ENCODE results near the gene IKZF2. TPM values are rescaled to one million over a fixed set of nuclear protein-coding genes. Genes with fewer than 3 reads are reported as not detected.

IKZF2 gene
- total RNA-seq, 1 experiment from 2014 or later, result 8.8 TPM

GRCh38 chr2:212977152-212977551, 174.3 kb downstream of the IKZF2 start:
- no peak for TF ChIP-seq CTCF (IDR thresholded peaks at IDR 0.05; ENCODE audit: unreplicated experiment)
- Mint-ChIP-seq H3K36me3 (ENCODE audit: insufficient read depth, unreplicated experiment) (no peaks in the 10 kb centered on the region), H3K9me3 (ENCODE audit: unreplicated experiment) (no peaks in the 10 kb centered on the region), H3K27me3 (ENCODE audit: insufficient read depth, unreplicated experiment) (no peaks in the 10 kb centered on the region), H3K4me3 (ENCODE audit: unreplicated experiment) (no peak overlapping the region), H3K27ac (ENCODE audit: low read depth, unreplicated experiment) (no peak overlapping the region), H3K4me1 (ENCODE audit: insufficient read depth, unreplicated experiment) (peaks cover 11% of the 10 kb centered on the region)
- no peak for DNase-seq (ENCODE audit: unreplicated experiment)
- no TSS peak for BruUV-seq (replicated peaks)
- intact Hi-C loops (cut with micrococcal nuclease), result no loop called here
- ChIA-PET POLR2A (interaction anchor here (0.5 kb wide), 1 partner anchor 31 kb away, joined by 3 read pairs; no protein-coding TSS in a partner anchor), CTCF (interaction anchor here (0.6 kb wide), 1 partner anchor 173 kb away, joined by 3 read pairs; no protein-coding TSS in a partner anchor)

- Mint-ChIP-seq H3K27me3 (ENCODE audit: insufficient read depth, unreplicated experiment) (no peaks in the 10 kb centered on the region), H3K4me1 (ENCODE audit: insufficient read depth, unreplicated experiment) (peaks cover 11% of the 10 kb centered on the region), H3K27ac (ENCODE audit: low read depth, unreplicated experiment) (peak overlapping the region; percentile 3), H3K36me3 (ENCODE audit: insufficient read depth, unreplicated experiment) (no peaks in the 10 kb centered on the region), H3K9me3 (ENCODE audit: unreplicated experiment) (no peaks in the 10 kb centered on the region), H3K4me3 (ENCODE audit: unreplicated experiment) (no peak overlapping the region)
- ChIA-PET POLR2A (interaction anchor here (0.7 to 1.9 kb wide), 7 partner anchors 12 to 197 kb away, joined by 3 to 10 read pairs (median 3); no protein-coding TSS in a partner anchor), CTCF (no interaction called here)
- no peak for TF ChIP-seq CTCF (IDR thresholded peaks at IDR 0.05; ENCODE audit: unreplicated experiment)
- DNase-seq (ENCODE audit: unreplicated experiment), result no peak
- intact Hi-C loops (cut with micrococcal nuclease), result no loop called here
- no TSS peak for BruUV-seq (replicated peaks)
These were observed 176.1 kb downstream of the IKZF2 start for GRCh38 chr2:212975333-212975732.

GRCh38 chr2:212974692-212975091, 176.7 kb downstream of the IKZF2 start:
- ChIA-PET POLR2A (interaction anchor here (0.9 to 1.9 kb wide), 7 partner anchors 13 to 196 kb away, joined by 3 to 10 read pairs (median 3); no protein-coding TSS in a partner anchor), CTCF (interaction anchor here (0.6 kb wide), 1 partner anchor 75 kb away, joined by 3 read pairs; no protein-coding TSS in a partner anchor)
- Mint-ChIP-seq H3K4me1 (ENCODE audit: insufficient read depth, unreplicated experiment) (peaks cover 11% of the 10 kb centered on the region), H3K4me3 (ENCODE audit: unreplicated experiment) (no peak overlapping the region), H3K27ac (ENCODE audit: low read depth, unreplicated experiment) (peak overlapping the region; percentile 3), H3K36me3 (ENCODE audit: insufficient read depth, unreplicated experiment) (no peaks in the 10 kb centered on the region), H3K9me3 (ENCODE audit: unreplicated experiment) (no peaks in the 10 kb centered on the region), H3K27me3 (ENCODE audit: insufficient read depth, unreplicated experiment) (no peaks in the 10 kb centered on the region)
- no TSS peak for BruUV-seq (replicated peaks)
- intact Hi-C loops (cut with micrococcal nuclease), result no loop called here
- peak; percentile 62 for DNase-seq (ENCODE audit: unreplicated experiment)
- no peak for TF ChIP-seq CTCF (IDR thresholded peaks at IDR 0.05; ENCODE audit: unreplicated experiment)

- Mint-ChIP-seq H3K27me3 (ENCODE audit: insufficient read depth, unreplicated experiment) (no peaks in the 10 kb centered on the region), H3K9me3 (ENCODE audit: unreplicated experiment) (no peaks in the 10 kb centered on the region), H3K4me1 (ENCODE audit: insufficient read depth, unreplicated experiment) (peaks cover 17% of the 10 kb centered on the region), H3K27ac (ENCODE audit: low read depth, unreplicated experiment) (no peak overlapping the region), H3K36me3 (ENCODE audit: insufficient read depth, unreplicated experiment) (no peaks in the 10 kb centered on the region), H3K4me3 (ENCODE audit: unreplicated experiment) (no peak overlapping the region)
- no peak for DNase-seq (ENCODE audit: unreplicated experiment)
- POLR2A ChIA-PET, result no interaction called here
- TF ChIP-seq CTCF (IDR thresholded peaks at IDR 0.05; ENCODE audit: unreplicated experiment), result no peak
- CTCF ChIA-PET, result interaction anchor here (0.6 kb wide), 2 partner anchors 18 to 41 kb away, joined by 4 read pairs; no protein-coding TSS in a partner anchor
- no TSS peak for BruUV-seq (replicated peaks)
- intact Hi-C loops (cut with micrococcal nuclease), result no loop called here
These were observed 178.1 kb downstream of the IKZF2 start for GRCh38 chr2:212973347-212973746.
